Measurements from ENCODE around the gene FAM228B.

The FAM228B gene

DNA sequence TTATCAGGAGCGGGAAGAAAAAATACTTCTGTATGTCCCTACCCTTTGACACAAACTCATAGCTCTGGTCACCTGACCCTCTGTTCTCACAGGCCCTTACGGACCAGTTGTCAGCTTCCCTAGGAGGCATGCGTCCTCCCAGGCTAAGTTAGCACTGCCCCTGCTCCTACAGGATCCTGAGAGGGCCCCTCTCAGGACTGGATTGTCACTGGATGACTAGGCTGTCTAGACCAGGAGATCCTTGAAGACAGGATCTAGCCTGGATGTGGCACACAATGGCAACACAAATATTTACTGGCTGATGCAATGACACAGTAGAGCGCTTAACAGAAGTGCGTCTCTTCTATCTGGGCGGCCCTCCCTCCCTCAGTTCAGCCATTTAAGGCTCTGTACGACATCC, 59.2 kb downstream of the FAM228B start:
- Mint-ChIP-seq H3K4me1 (peaks cover 6% of the 10 kb centered on the region), H3K36me3 (ENCODE audit: low read depth) (peaks cover 8% of the 10 kb centered on the region), H3K27me3 (ENCODE audit: low read depth) (no peaks in the 10 kb centered on the region), H3K9me3 (peaks cover 8% of the 10 kb centered on the region), H3K27ac (peak overlapping the region in 1 of 3 experiments; percentile 59), H3K4me3 (no peak overlapping the region)
- TF ChIP-seq, protein P1, sequence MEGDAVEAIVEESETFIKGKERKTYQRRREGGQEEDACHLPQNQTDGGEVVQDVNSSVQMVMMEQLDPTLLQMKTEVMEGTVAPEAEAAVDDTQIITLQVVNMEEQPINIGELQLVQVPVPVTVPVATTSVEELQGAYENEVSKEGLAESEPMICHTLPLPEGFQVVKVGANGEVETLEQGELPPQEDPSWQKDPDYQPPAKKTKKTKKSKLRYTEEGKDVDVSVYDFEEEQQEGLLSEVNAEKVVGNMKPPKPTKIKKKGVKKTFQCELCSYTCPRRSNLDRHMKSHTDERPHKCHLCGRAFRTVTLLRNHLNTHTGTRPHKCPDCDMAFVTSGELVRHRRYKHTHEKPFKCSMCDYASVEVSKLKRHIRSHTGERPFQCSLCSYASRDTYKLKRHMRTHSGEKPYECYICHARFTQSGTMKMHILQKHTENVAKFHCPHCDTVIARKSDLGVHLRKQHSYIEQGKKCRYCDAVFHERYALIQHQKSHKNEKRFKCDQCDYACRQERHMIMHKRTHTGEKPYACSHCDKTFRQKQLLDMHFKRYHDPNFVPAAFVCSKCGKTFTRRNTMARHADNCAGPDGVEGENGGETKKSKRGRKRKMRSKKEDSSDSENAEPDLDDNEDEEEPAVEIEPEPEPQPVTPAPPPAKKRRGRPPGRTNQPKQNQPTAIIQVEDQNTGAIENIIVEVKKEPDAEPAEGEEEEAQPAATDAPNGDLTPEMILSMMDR (IDR thresholded peaks at IDR 0.05; ENCODE audit: unreplicated experiment in 3 of 3): no peak

DNA sequence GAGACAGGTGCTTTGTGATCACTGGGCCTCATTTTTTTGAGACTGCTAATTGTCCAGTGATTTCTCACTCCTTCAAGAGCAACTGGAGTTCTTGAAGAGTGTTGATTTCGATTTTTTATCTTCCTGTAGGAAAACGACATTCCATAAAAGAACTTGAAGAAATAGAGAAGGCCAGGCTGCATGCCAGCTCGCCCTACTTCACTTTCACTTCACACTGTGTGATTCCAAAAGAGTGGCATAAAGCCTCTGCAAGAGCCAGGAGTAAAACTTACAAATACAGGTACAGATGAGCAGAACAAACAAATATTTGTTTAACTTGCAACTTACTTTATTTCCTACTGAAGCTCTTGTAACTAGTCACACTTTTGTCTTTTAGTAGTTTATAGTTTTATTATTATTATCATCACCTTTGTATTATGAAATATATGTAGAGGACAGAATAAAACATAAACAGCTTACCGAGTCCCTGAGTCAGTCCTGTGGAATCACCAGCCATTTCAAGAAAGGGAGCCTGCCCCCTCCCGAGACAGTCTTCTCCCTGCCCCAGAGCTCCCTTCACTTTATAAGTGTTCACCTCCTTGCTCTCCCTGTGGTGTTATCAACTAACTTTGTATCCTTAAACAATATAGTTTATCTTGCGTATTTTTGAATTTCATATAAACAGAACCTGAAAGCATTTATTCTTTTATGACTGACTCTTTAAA, 60.2 kb downstream of the FAM228B start:
- Mint-ChIP-seq H3K4me3 (no peak overlapping the region), H3K4me1 (peaks cover 6% of the 10 kb centered on the region), H3K9me3 (peaks cover 13% of the 10 kb centered on the region), H3K36me3 (ENCODE audit: low read depth) (peaks cover 13% of the 10 kb centered on the region), H3K27ac (peak overlapping the region in 1 of 3 experiments; percentile 38), H3K27me3 (ENCODE audit: low read depth) (no peaks in the 10 kb centered on the region)
- TF ChIP-seq, protein P1 (IDR thresholded peaks at IDR 0.05; ENCODE audit: unreplicated experiment in 3 of 3): no peak

DNA sequence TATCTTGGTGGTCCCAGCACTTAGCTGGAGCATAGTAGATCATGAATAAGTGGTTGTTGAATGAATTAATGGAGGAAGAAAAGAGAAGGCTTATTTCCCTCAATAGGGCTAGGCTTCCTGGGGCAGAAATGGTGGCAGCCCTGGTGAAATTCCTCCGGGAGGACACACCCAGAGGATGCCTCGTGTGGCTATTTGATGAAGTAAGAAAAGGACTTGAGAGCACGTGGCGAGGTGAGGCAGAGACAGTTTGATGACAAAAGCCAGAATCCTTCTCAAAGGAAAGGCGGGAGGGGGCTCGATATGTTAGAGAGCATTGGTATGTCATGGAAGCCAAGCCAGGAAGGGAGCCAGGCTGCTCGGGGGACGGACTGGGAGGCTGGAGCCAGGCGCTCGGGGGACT, 66.3 kb downstream of the FAM228B start:
- no peaks in the 10 kb centered on the region for H3K27me3 Mint-ChIP-seq (ENCODE audit: low read depth)
- peaks cover 23% of the 10 kb centered on the region for H3K9me3 Mint-ChIP-seq
- TF ChIP-seq, protein P1 (IDR thresholded peaks at IDR 0.05; ENCODE audit: unreplicated experiment in 3 of 3): no peak
- H3K27ac Mint-ChIP-seq: no peak overlapping the region
- peaks cover 27% of the 10 kb centered on the region for H3K36me3 Mint-ChIP-seq (ENCODE audit: low read depth)
- no peaks in the 10 kb centered on the region for H3K4me1 Mint-ChIP-seq
- no peak overlapping the region for H3K4me3 Mint-ChIP-seq

DNA sequence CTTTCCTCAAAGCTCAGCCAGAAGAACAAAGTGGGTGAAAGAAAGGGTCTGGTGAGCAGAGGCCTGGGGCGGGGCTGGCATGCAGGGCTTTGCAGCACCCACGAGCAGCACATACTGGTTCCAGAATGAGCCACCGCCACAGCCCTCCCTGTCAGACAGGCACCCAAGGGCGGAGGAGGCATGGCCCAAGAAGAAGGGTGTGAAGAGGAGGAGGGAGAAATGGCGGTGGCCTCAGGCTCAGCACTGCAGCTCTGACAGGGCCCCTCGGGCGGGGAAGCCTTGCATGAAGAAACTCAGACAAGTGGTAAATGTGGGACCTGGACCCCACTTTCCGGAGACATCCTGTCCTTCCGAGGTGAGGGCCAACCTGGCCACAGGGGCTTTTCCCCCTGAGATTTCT, 67.2 kb downstream of the FAM228B start:
- Mint-ChIP-seq H3K4me1 (no peaks in the 10 kb centered on the region), H3K27ac (no peak overlapping the region), H3K36me3 (ENCODE audit: low read depth) (peaks cover 27% of the 10 kb centered on the region), H3K27me3 (ENCODE audit: low read depth) (no peaks in the 10 kb centered on the region), H3K9me3 (peaks cover 23% of the 10 kb centered on the region), H3K4me3 (no peak overlapping the region)
- TF ChIP-seq, protein P1 (IDR thresholded peaks at IDR 0.05; ENCODE audit: unreplicated experiment in 3 of 3): no peak

DNA sequence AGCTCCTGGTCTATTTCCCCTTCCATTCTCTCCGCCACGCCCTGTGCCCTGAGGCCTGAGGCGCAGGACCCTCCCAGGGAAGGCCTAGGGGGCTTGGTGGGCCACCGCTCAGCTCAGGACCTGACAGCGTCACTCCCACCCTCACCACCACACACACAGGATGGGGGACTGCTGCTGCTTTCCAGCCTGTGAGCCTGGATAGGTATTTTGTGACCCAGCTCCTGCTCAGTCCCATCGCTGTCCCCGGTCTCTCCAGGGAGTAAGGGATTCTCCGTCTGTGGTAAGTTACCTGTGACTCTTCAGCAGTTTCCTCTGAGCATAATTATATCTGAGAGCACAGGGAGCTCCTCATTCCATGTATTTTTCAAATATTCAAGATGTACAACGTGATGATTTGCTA, 67.9 kb downstream of the FAM228B start:
- H3K4me3 Mint-ChIP-seq: no peak overlapping the region

More for the DNA sequence above, 67.9 kb downstream of the FAM228B start:
- Mint-ChIP-seq H3K27ac (no peak overlapping the region), H3K36me3 (ENCODE audit: low read depth) (peaks cover 27% of the 10 kb centered on the region), H3K27me3 (ENCODE audit: low read depth) (no peaks in the 10 kb centered on the region), H3K4me1 (no peaks in the 10 kb centered on the region), H3K9me3 (peaks cover 23% of the 10 kb centered on the region)
- TF ChIP-seq, protein P1 (IDR thresholded peaks at IDR 0.05; ENCODE audit: unreplicated experiment in 3 of 3): no peak

Data from nephron (organoid).